CD4-positive, alpha-beta T cell treated with Interleukin-4 for 1 hour (primary cell): ENCODE data around the gene GBF1.

Source experiments
- DNase-seq, 2 donors: peaks; one replicate each; pipeline ENCODE4 v3.0.0-alpha.2; 2020 to 2022

The GBF1 gene

GRCh38 chr10:102424145-102424544, 178.8 kb downstream of the GBF1 start:
- DNase-seq, result no peak

- no peak for DNase-seq
Observed at GRCh38 chr10:102424916-102425315, 179.6 kb downstream of the GBF1 start.

- DNase-seq, result no peak
Observed at GRCh38 chr10:102425444-102425843, 180.1 kb downstream of the GBF1 start.

GRCh38 chr10:102426803-102427287, 181.5 kb downstream of the GBF1 start:
- DNase-seq, result no peak

GRCh38 chr10:102429468-102429867, 184.1 kb downstream of the GBF1 start:
- no peak for DNase-seq

GRCh38 chr10:102431452-102432124, 186.3 kb downstream of the GBF1 start:
- no peak for DNase-seq
